ENCODE measurements around the gene C16orf54. TPM values are rescaled to one million over a fixed set of nuclear protein-coding genes. Genes with fewer than 3 reads are reported as not detected.

Gene C16orf54
- total RNA-seq, 1 experiment from 2014 or later: 0.15 TPM

GRCh38 chr16:29766571-29766970 lies 20.8 kb upstream of the C16orf54 start:
- CTCF ChIA-PET: interaction anchor here (0.9 kb wide), 1 partner anchor 24 kb away, joined by 3 read pairs; the partner anchor contains the start of gene KIF22
- H3K4me2 ChIP-seq (ENCODE audit: low read length): no peak overlapping the region
- H3K79me2 ChIP-seq (ENCODE audit: insufficient read depth, low read length): no peaks in the 10 kb centered on the region
- POLR2A ChIA-PET: no interaction called here
- no peaks in the 10 kb centered on the region for H3K27me3 ChIP-seq (ENCODE audit: insufficient read depth, low read length)
- no peak overlapping the region for H2AFZ ChIP-seq (ENCODE audit: low read depth, low read length, poor library complexity, severe bottlenecking)
- intact Hi-C loops (cut with micrococcal nuclease): no loop called here
- peaks cover 18 to 20% of the 10 kb centered on the region in 2 experiments for H3K4me1 ChIP-seq (ENCODE audit: control insufficient read depth in 1 of 2, insufficient read depth in 2 of 2, low read length in 2 of 2)
- no peak for DNase-seq (ENCODE audit: low read depth, low spot score)
- no peak for ATAC-seq
- no peak overlapping the region for H3K9ac ChIP-seq (ENCODE audit: low read length)
- H3K4me3 ChIP-seq (replicated peaks in 1 of 2; ENCODE audit: low read depth in 1 of 2, low read length in 2 of 2): no peak overlapping the region
- no TSS peak for BruUV-seq (replicated peaks)
- no peaks in the 10 kb centered on the region for H3K9me3 ChIP-seq (ENCODE audit: control insufficient read depth in 1 of 2, insufficient read depth in 1 of 2, low read depth in 1 of 2, low read length in 2 of 2)
- no peak overlapping the region for H3K27ac ChIP-seq (ENCODE audit: low read depth, low read length)
- H3K36me3 ChIP-seq (ENCODE audit: control insufficient read depth in 1 of 2, insufficient read depth in 2 of 2, low read length in 2 of 2): no peaks in the 10 kb centered on the region
- H4K20me1 ChIP-seq (ENCODE audit: insufficient read depth): no peaks in the 10 kb centered on the region
- H3K9me2 ChIP-seq (ENCODE audit: insufficient read depth): no peaks in the 10 kb centered on the region
- RAD21 ChIA-PET (ENCODE audit: low non-redundant PET in 1 of 2, low total read pairs in 2 of 2, uncharacterized antibody in 2 of 2, unreplicated experiment in 2 of 2): no interaction called here
- TF ChIP-seq ATF3 (IDR thresholded peaks at IDR 0.05) (no peak), TCF7L2 (IDR thresholded peaks at IDR 0.05; ENCODE audit: borderline replicate concordance, extremely low read depth, insufficient read depth, insufficient read length) (no peak), REST (IDR thresholded peaks at IDR 0.05; ENCODE audit: low read depth) (no peak), SRF (IDR thresholded peaks at IDR 0.05; ENCODE audit: low read depth) (no peak), CEBPB (IDR thresholded peaks at IDR 0.05; ENCODE audit: low read depth) (no peak), ZFX (IDR thresholded peaks at IDR 0.05) (no peak), CBX3 (IDR thresholded peaks at IDR 0.05; ENCODE audit: low read depth) (no peak), EZH2phosphoT487 (IDR thresholded peaks at IDR 0.05; ENCODE audit: borderline replicate concordance) (no peak), JUND (IDR thresholded peaks at IDR 0.05) (no peak), ELF1 (IDR thresholded peaks at IDR 0.05; ENCODE audit: borderline replicate concordance, low read depth) (no peak)
